GM19468 (cell line): Measurements from ENCODE around the gene GLI3.

ENCODE experiments used
- ATAC-seq: cut with Tn5 transposase; IDR thresholded peaks from one replicate; pipeline ENCODE4 v1.9.1; 2021; ENCODE audit warnings: mild to moderate bottlenecking, moderate library complexity, moderate number of reproducible peaks; ENCODE audit not compliant: unreplicated experiment; ENCODE audit errors: extremely low read depth

GLI3 gene

GRCh38 chr7:42065015-42065414 is 172.0 kb downstream of the GLI3 start:
- no peak for ATAC-seq

GRCh38 chr7:42064534-42064933 is 172.5 kb downstream of the GLI3 start:
- no peak for ATAC-seq

GRCh38 chr7:42059275-42059674 is 177.7 kb downstream of the GLI3 start:
- ATAC-seq, result no peak

- ATAC-seq, result no peak
Observed at GRCh38 chr7:42057331-42057730, 179.7 kb downstream of the GLI3 start.

- no peak for ATAC-seq
Observed at GRCh38 chr7:42055171-42055570, 181.8 kb downstream of the GLI3 start.

GRCh38 chr7:42053834-42054233 is 183.2 kb downstream of the GLI3 start:
- ATAC-seq, result no peak

- no peak for ATAC-seq
Observed at GRCh38 chr7:42049761-42050160, 187.2 kb downstream of the GLI3 start.

- no peak for ATAC-seq
Observed at GRCh38 chr7:42046483-42046882, 190.5 kb downstream of the GLI3 start.

- no peak for ATAC-seq
Observed at GRCh38 chr7:42045961-42046360, 191.0 kb downstream of the GLI3 start.

GRCh38 chr7:42039921-42040320 is 197.1 kb downstream of the GLI3 start:
- no peak for ATAC-seq

- ATAC-seq, result no peak
Observed at GRCh38 chr7:42035210-42035609, 201.8 kb downstream of the GLI3 start.

- ATAC-seq, result no peak
Observed at GRCh38 chr7:42033480-42033879, 203.5 kb downstream of the GLI3 start.

GRCh38 chr7:42029405-42029804 is 207.6 kb downstream of the GLI3 start:
- no peak for ATAC-seq

GRCh38 chr7:42027521-42027920 is 209.5 kb downstream of the GLI3 start:
- no peak for ATAC-seq

- ATAC-seq, result no peak
Observed at GRCh38 chr7:42026622-42027197, 210.3 kb downstream of the GLI3 start.

- no peak for ATAC-seq
Observed at GRCh38 chr7:42025635-42026375, 211.2 kb downstream of the GLI3 start.

GRCh38 chr7:42024537-42024936 is 212.5 kb downstream of the GLI3 start:
- no peak for ATAC-seq

- no peak for ATAC-seq
Observed at GRCh38 chr7:42023262-42023661, 213.7 kb downstream of the GLI3 start.

GRCh38 chr7:42022791-42023190 is 214.2 kb downstream of the GLI3 start:
- ATAC-seq, result no peak

GRCh38 chr7:42022056-42022455 is 215.0 kb downstream of the GLI3 start:
- no peak for ATAC-seq

GRCh38 chr7:42021631-42022030 is 215.4 kb downstream of the GLI3 start:
- no peak for ATAC-seq

GRCh38 chr7:42020061-42020460 is 216.9 kb downstream of the GLI3 start:
- no peak for ATAC-seq
